NCI-H526 treated with DMSO at 0.1 percent for 48 hours (cell line): Measurements from ENCODE around the gene ASPA.
A peak's percentile ranks its signal among the peaks of the same experiment; 100 is the strongest.
"Not testable (repeated sequence)": the region's sequence is repeated elsewhere in the genome, so short reads cannot be mapped to it uniquely, and the experiment has no call there.

ENCODE experiments used
- DNase-seq: peaks from one replicate; lab custom pipeline; 2025; lab: John Stamatoyannopoulos, UW

The ASPA gene

GRCh38 chr17:3475812-3476610 is at the start of gene ASPA:
Gene ASPA, plus strand, starts transcription at chr17:3475997. Its CDS starts 163 bp downstream, at chr17:3476160.
- DNase-seq, result peak; percentile 79

- not testable (repeated sequence) for DNase-seq
These were observed 42.6 kb upstream of the ASPA start for GRCh38 chr17:3433215-3433614.

- DNase-seq, result no peak
These were observed 42.1 kb upstream of the ASPA start, which contains the start of gene OR1E2 for GRCh38 chr17:3433741-3434140. Gene OR1E2, minus strand, starts transcription at chr17:3433841. Its CDS starts 0 bp downstream, at chr17:3433841.

GRCh38 chr17:3438368-3438767 is 37.4 kb upstream of the ASPA start:
- DNase-seq, result no peak

GRCh38 chr17:3440451-3440850 is 35.3 kb upstream of the ASPA start:
- no peak for DNase-seq

- no peak for DNase-seq
These were observed 28.2 kb upstream of the ASPA start for GRCh38 chr17:3447625-3448024.

GRCh38 chr17:3448059-3448665 is 27.6 kb upstream of the ASPA start:
- no peak for DNase-seq

- not testable (repeated sequence) for DNase-seq
These were observed 9.4 kb upstream of the ASPA start for GRCh38 chr17:3466355-3466754.

- DNase-seq, result no peak
These were observed 6.3 kb upstream of the ASPA start for GRCh38 chr17:3469529-3469928.

- no peak for DNase-seq
These were observed 4.2 kb upstream of the ASPA start, which contains the start of gene SPATA22 for GRCh38 chr17:3471599-3471998. Gene SPATA22, minus strand, starts transcription at chr17:3471819. Its CDS starts 2,494 bp downstream, at chr17:3469325.

- DNase-seq, result no peak
These were observed 3.7 kb upstream of the ASPA start for GRCh38 chr17:3472137-3472536.

GRCh38 chr17:3474212-3474611 is 1.6 kb upstream of the ASPA start:
- DNase-seq, result no peak

GRCh38 chr17:3475251-3475685 is 529 bp upstream of the ASPA start:
- DNase-seq, result no peak

GRCh38 chr17:3479988-3480387 is 4.2 kb downstream of the ASPA start:
- no peak for DNase-seq

GRCh38 chr17:3482852-3483251 is 7.1 kb downstream of the ASPA start:
- no peak for DNase-seq

GRCh38 chr17:3485481-3486068 is 9.8 kb downstream of the ASPA start:
- DNase-seq, result no peak

GRCh38 chr17:3497101-3497500 is 21.3 kb downstream of the ASPA start:
- no peak for DNase-seq

- DNase-seq, result no peak
These were observed 25.5 kb downstream of the ASPA start for GRCh38 chr17:3501344-3501743.

GRCh38 chr17:3502466-3502865 is 26.7 kb downstream of the ASPA start:
- no peak for DNase-seq

- DNase-seq, result no peak
These were observed 27.5 kb downstream of the ASPA start for GRCh38 chr17:3503285-3503684.

GRCh38 chr17:3505008-3505407 is 29.2 kb downstream of the ASPA start:
- DNase-seq, result no peak

GRCh38 chr17:3506054-3506453 is 30.3 kb downstream of the ASPA start:
- no peak for DNase-seq

GRCh38 chr17:3507071-3507470 is 31.3 kb downstream of the ASPA start:
- no peak for DNase-seq
